Uterus (tissue), 2 donors: ENCODE measurements around the gene PRKG1.

Source experiments
- POLR2A ChIP-seq, 2 donors: fragments of 450-650 bp; IDR thresholded peaks; one replicate each; pipeline ENCODE4 v1.6.1; 2016; ENCODE audit warnings: antibody characterized with exemption in 2 of 2, mild to moderate bottlenecking in 1 of 2, moderate library complexity in 1 of 2
- TF ChIP-seq, protein P1 (sequence below), 4 experiments: fragments of 200-600 bp in 2 of 4; fragments of 450-650 bp in 2 of 4; sonication (generic) in 2 of 4; IDR thresholded peaks; one replicate each; pipeline ENCODE4 v1.5.1; 2016 to 2019; ENCODE audit warnings: antibody characterized with exemption in 4 of 4, mild to moderate bottlenecking in 2 of 4, moderate library complexity in 1 of 4

DNA sequence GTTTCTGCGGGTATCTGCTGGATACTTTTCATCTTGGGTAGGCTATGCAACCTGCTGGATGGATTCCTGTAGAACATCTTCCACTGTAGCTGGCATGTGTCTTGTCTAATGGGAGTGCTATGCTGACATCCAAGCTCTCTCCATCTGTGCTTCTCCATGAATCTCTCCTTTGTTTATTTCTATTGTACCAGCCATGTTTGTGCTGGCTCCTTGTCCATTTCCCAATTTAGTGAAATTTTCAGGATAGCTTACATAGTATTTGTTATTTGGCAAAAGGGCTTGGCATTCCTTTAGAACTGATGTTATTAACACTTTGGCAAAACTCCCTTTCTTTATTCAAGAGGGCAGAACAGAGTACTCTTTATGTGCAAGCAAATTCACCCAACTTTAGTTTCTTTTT is 427.1 kb downstream of the PRKG1 start:
- TF ChIP-seq, protein P1, sequence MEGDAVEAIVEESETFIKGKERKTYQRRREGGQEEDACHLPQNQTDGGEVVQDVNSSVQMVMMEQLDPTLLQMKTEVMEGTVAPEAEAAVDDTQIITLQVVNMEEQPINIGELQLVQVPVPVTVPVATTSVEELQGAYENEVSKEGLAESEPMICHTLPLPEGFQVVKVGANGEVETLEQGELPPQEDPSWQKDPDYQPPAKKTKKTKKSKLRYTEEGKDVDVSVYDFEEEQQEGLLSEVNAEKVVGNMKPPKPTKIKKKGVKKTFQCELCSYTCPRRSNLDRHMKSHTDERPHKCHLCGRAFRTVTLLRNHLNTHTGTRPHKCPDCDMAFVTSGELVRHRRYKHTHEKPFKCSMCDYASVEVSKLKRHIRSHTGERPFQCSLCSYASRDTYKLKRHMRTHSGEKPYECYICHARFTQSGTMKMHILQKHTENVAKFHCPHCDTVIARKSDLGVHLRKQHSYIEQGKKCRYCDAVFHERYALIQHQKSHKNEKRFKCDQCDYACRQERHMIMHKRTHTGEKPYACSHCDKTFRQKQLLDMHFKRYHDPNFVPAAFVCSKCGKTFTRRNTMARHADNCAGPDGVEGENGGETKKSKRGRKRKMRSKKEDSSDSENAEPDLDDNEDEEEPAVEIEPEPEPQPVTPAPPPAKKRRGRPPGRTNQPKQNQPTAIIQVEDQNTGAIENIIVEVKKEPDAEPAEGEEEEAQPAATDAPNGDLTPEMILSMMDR (IDR thresholded peaks at IDR 0.05): no peak
- no peak for TF ChIP-seq POLR2A (IDR thresholded peaks at IDR 0.05)
